ENCODE measurements around the gene EGLN2. TPM values are rescaled to one million over a fixed set of nuclear protein-coding genes. Genes with fewer than 3 reads are reported as not detected.
"Not testable (repeated sequence)": the region's sequence is repeated elsewhere in the genome, so short reads cannot be mapped to it uniquely, and the experiment has no call there.

EGLN2 gene
- total RNA-seq, 1 donor from 2014 or later = 98.5 TPM

- Mint-ChIP-seq H3K36me3 (ENCODE audit: low read depth) (peaks cover 25% of the 10 kb centered on the region), H3K27ac (peak overlapping the region; percentile 96), H3K4me1 (ENCODE audit: low read depth) (peaks cover 37% of the 10 kb centered on the region), H3K27me3 (ENCODE audit: low read depth) (no peaks in the 10 kb centered on the region), H3K4me3 (ENCODE audit: low read depth) (peak overlapping the region; percentile 96), H3K9me3 (no peaks in the 10 kb centered on the region)
- intact Hi-C loops (cut with micrococcal nuclease) = loop anchor here (1.0 kb wide), 3 partner anchors 14 to 28 kb away; partner anchors contain the start of gene ACTMAP
- DNase-seq (ENCODE audit: low spot score) = no peak
Measured at GRCh38 chr19:40778706-40779284, 20.2 kb upstream of the EGLN2 start.

GRCh38 chr19:40780582-40780981 is 18.4 kb upstream of the EGLN2 start:
- peaks cover 32% of the 10 kb centered on the region for H3K36me3 Mint-ChIP-seq (ENCODE audit: low read depth)
- H3K4me1 Mint-ChIP-seq (ENCODE audit: low read depth) = peaks cover 33% of the 10 kb centered on the region
- DNase-seq (ENCODE audit: low spot score) = no peak
- intact Hi-C loops (cut with micrococcal nuclease) = no loop called here
- peak overlapping the region; percentile 81 for H3K27ac Mint-ChIP-seq
- H3K9me3 Mint-ChIP-seq = no peaks in the 10 kb centered on the region
- peak overlapping the region; percentile 59 for H3K4me3 Mint-ChIP-seq (ENCODE audit: low read depth)
- H3K27me3 Mint-ChIP-seq (ENCODE audit: low read depth) = no peaks in the 10 kb centered on the region

GRCh38 chr19:40781140-40781539 is 17.9 kb upstream of the EGLN2 start:
- no peaks in the 10 kb centered on the region for H3K9me3 Mint-ChIP-seq
- no peak for DNase-seq (ENCODE audit: low spot score)
- peaks cover 35% of the 10 kb centered on the region for H3K36me3 Mint-ChIP-seq (ENCODE audit: low read depth)
- no peak overlapping the region for H3K4me3 Mint-ChIP-seq (ENCODE audit: low read depth)
- intact Hi-C loops (cut with micrococcal nuclease) = no loop called here
- peaks cover 32% of the 10 kb centered on the region for H3K4me1 Mint-ChIP-seq (ENCODE audit: low read depth)
- H3K27me3 Mint-ChIP-seq (ENCODE audit: low read depth) = no peaks in the 10 kb centered on the region
- no peak overlapping the region for H3K27ac Mint-ChIP-seq

GRCh38 chr19:40783711-40784110 is 15.3 kb upstream of the EGLN2 start:
- DNase-seq (ENCODE audit: low spot score) = no peak
- intact Hi-C loops (cut with micrococcal nuclease) = no loop called here
- Mint-ChIP-seq H3K36me3 (ENCODE audit: low read depth) (peaks cover 51% of the 10 kb centered on the region), H3K4me3 (ENCODE audit: low read depth) (no peak overlapping the region), H3K27ac (no peak overlapping the region), H3K27me3 (ENCODE audit: low read depth) (no peaks in the 10 kb centered on the region), H3K9me3 (no peaks in the 10 kb centered on the region), H3K4me1 (ENCODE audit: low read depth) (peaks cover 21% of the 10 kb centered on the region)

- DNase-seq (ENCODE audit: low spot score); H3K27me3 Mint-ChIP-seq (ENCODE audit: low read depth); intact Hi-C loops (cut with micrococcal nuclease); H3K4me3 Mint-ChIP-seq (ENCODE audit: low read depth); H3K27ac Mint-ChIP-seq; H3K9me3 Mint-ChIP-seq: not testable (repeated sequence)
- Mint-ChIP-seq H3K4me1 (ENCODE audit: low read depth) (peaks cover 19% of the 10 kb centered on the region), H3K36me3 (ENCODE audit: low read depth) (peaks cover 51% of the 10 kb centered on the region)
Measured at GRCh38 chr19:40784146-40784545, 14.8 kb upstream of the EGLN2 start.

GRCh38 chr19:40785526-40785925 is 13.5 kb upstream of the EGLN2 start:
- H3K4me1 Mint-ChIP-seq (ENCODE audit: low read depth) = peaks cover 11% of the 10 kb centered on the region
- peaks cover 49% of the 10 kb centered on the region for H3K36me3 Mint-ChIP-seq (ENCODE audit: low read depth)
- intact Hi-C loops (cut with micrococcal nuclease) = no loop called here
- H3K4me3 Mint-ChIP-seq (ENCODE audit: low read depth) = no peak overlapping the region
- peak overlapping the region; percentile 79 for H3K27ac Mint-ChIP-seq
- H3K27me3 Mint-ChIP-seq (ENCODE audit: low read depth) = no peaks in the 10 kb centered on the region
- H3K9me3 Mint-ChIP-seq = no peaks in the 10 kb centered on the region
- DNase-seq (ENCODE audit: low spot score) = no peak

- H3K9me3 Mint-ChIP-seq = no peaks in the 10 kb centered on the region
- no peak overlapping the region for H3K4me3 Mint-ChIP-seq (ENCODE audit: low read depth)
- peaks cover 8% of the 10 kb centered on the region for H3K4me1 Mint-ChIP-seq (ENCODE audit: low read depth)
- intact Hi-C loops (cut with micrococcal nuclease) = no loop called here
- no peak for DNase-seq (ENCODE audit: low spot score)
- H3K36me3 Mint-ChIP-seq (ENCODE audit: low read depth) = peaks cover 46% of the 10 kb centered on the region
- no peak overlapping the region for H3K27ac Mint-ChIP-seq
- no peaks in the 10 kb centered on the region for H3K27me3 Mint-ChIP-seq (ENCODE audit: low read depth)
Measured at GRCh38 chr19:40786060-40787037, 12.6 kb upstream of the EGLN2 start.

GRCh38 chr19:40791349-40791748 is 7.6 kb upstream of the EGLN2 start:
- Mint-ChIP-seq H3K4me1 (ENCODE audit: low read depth) (peaks cover 11% of the 10 kb centered on the region), H3K27ac (no peak overlapping the region), H3K4me3 (ENCODE audit: low read depth) (no peak overlapping the region), H3K27me3 (ENCODE audit: low read depth) (no peaks in the 10 kb centered on the region), H3K36me3 (ENCODE audit: low read depth) (peaks cover 35% of the 10 kb centered on the region), H3K9me3 (no peaks in the 10 kb centered on the region)
- intact Hi-C loops (cut with micrococcal nuclease) = no loop called here
- no peak for DNase-seq (ENCODE audit: low spot score)

GRCh38 chr19:40791996-40792395 is 7.0 kb upstream of the EGLN2 start:
- peaks cover 11% of the 10 kb centered on the region for H3K4me1 Mint-ChIP-seq (ENCODE audit: low read depth)
- peaks cover 32% of the 10 kb centered on the region for H3K36me3 Mint-ChIP-seq (ENCODE audit: low read depth)
- no peak overlapping the region for H3K4me3 Mint-ChIP-seq (ENCODE audit: low read depth)
- DNase-seq (ENCODE audit: low spot score) = no peak
- no peaks in the 10 kb centered on the region for H3K9me3 Mint-ChIP-seq
- peak overlapping the region; percentile 78 for H3K27ac Mint-ChIP-seq
- intact Hi-C loops (cut with micrococcal nuclease) = loop anchor here (1.0 kb wide), 2 partner anchors 13 to 38 kb away; no protein-coding TSS in a partner anchor
- H3K27me3 Mint-ChIP-seq (ENCODE audit: low read depth) = no peaks in the 10 kb centered on the region

GRCh38 chr19:40797166-40797962 is 1.6 kb upstream of the EGLN2 start:
- Mint-ChIP-seq H3K27ac (peak overlapping the region; percentile 94), H3K4me3 (ENCODE audit: low read depth) (peak overlapping the region; percentile 23), H3K36me3 (ENCODE audit: low read depth) (peaks cover 30% of the 10 kb centered on the region), H3K4me1 (ENCODE audit: low read depth) (peaks cover 37% of the 10 kb centered on the region), H3K27me3 (ENCODE audit: low read depth) (no peaks in the 10 kb centered on the region), H3K9me3 (no peaks in the 10 kb centered on the region)
- no peak for DNase-seq (ENCODE audit: low spot score)
- intact Hi-C loops (cut with micrococcal nuclease) = loop anchor here (5.0 kb wide), 2 partner anchors 185 to 1390 kb away; partner anchors contain the start of gene ZFP36

- H3K4me3 Mint-ChIP-seq (ENCODE audit: low read depth) = peak overlapping the region; percentile 88
- peaks cover 39% of the 10 kb centered on the region for H3K4me1 Mint-ChIP-seq (ENCODE audit: low read depth)
- no peaks in the 10 kb centered on the region for H3K9me3 Mint-ChIP-seq
- H3K27ac Mint-ChIP-seq = peak overlapping the region; percentile 94
- peak; percentile 53 for DNase-seq (ENCODE audit: low spot score)
- intact Hi-C loops (cut with micrococcal nuclease) = loop anchor here (1.0 to 5.0 kb wide), 5 partner anchors 20 to 1391 kb away; partner anchors contain the start of genes COQ8B, ITPKC, RAB4B and SNRPA
- H3K36me3 Mint-ChIP-seq (ENCODE audit: low read depth) = peaks cover 31% of the 10 kb centered on the region
- H3K27me3 Mint-ChIP-seq (ENCODE audit: low read depth) = no peaks in the 10 kb centered on the region
Measured at GRCh38 chr19:40797963-40798682, 868 bp upstream of the EGLN2 start.

Measured in activated T-helper 2 cell treated with anti-CD3 and anti-CD28 coated beads, Interferon-gamma antibody, Interleukin-2, Interleukin-4, amounts not matched to agents 10 μg/mL and 5 μg/mL and 100 μg/mL, durations not matched to agents 14 hours and 24 hours and 36 hours (primary cell).